Measurements from ENCODE around the gene PTGES. TPM values are rescaled to one million over a fixed set of nuclear protein-coding genes. Genes with fewer than 3 reads are reported as not detected.

The PTGES gene
- total RNA-seq, 1 experiment from 2014 or later: 74.0 TPM

DNA sequence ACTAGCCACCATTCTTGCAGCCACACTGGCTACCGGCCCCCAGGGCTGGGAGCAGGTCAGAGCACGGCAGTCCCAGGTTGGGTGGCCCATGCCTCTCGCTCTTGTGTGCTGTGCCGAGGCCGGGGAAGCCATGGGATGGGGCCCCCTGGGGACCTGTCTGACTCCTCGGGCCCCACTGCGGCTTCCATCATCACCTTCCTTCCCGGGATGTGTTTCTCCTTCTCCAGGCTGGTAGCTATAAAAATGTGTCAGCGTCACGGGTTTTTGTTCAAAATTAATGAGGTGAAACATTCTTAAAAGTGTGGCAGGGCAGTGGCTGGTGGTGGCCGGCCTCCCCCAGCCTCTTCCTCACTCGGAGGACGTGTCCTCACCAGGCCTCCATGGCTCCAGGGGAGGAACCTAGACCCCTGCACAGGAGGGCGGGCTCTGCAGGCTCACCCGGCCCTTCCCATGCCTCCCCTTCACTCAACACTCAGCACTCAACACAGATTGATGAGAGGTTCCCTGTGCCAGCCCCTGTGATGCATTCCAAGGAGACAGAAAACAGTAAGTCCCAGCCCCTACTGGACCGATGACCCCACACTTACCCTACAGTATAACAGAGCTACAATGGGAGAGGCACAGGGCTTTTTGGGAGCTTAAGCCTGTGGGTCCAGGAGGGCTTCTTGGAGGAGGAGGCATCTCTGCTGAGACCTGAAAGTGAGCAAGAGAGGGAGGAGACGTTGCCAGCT lies 43.2 kb downstream of the PTGES start:
- Mint-ChIP-seq H3K4me3 (ENCODE audit: unreplicated experiment) (no peak overlapping the region), H3K4me1 (ENCODE audit: insufficient read depth, unreplicated experiment) (no peaks in the 10 kb centered on the region), H3K27me3 (ENCODE audit: insufficient read depth, unreplicated experiment) (no peaks in the 10 kb centered on the region), H3K9me3 (ENCODE audit: unreplicated experiment) (no peaks in the 10 kb centered on the region), H3K27ac (ENCODE audit: low read depth, unreplicated experiment) (no peak overlapping the region), H3K36me3 (ENCODE audit: insufficient read depth, unreplicated experiment) (peaks cover 4% of the 10 kb centered on the region)
- TF ChIP-seq CTCF (IDR thresholded peaks at IDR 0.05; ENCODE audit: unreplicated experiment): no peak
- BruUV-seq (replicated peaks): no TSS peak
- POLR2A ChIA-PET: interaction anchor here (0.6 to 0.7 kb wide), 2 partner anchors 79 to 467 kb away, joined by 3 read pairs; no protein-coding TSS in a partner anchor
- intact Hi-C loops (cut with micrococcal nuclease): no loop called here
- CTCF ChIA-PET: no interaction called here
- no peak for DNase-seq (ENCODE audit: unreplicated experiment)

DNA sequence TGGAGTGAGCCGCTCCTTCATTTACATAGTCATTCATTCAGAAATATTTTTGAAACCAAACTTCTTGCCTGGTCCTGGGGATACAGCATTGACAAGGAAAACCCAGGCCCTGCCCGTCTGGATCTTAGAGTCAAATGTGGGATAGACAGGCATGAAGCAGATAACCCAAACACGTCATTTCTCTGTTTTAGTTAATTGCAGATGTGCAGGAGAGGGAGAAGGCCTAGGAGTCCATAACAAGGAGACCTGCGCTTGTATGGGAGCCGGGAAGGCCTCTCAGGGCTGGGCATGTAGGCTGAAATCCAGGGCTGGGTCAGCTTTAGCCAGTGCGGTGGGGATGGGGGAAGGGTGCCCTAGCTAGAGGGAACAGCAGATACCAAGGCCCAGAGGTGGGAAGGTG lies 44.0 kb downstream of the PTGES start:
- H3K27ac Mint-ChIP-seq (ENCODE audit: low read depth, unreplicated experiment): no peak overlapping the region
- POLR2A ChIA-PET: interaction anchor here (0.7 kb wide), 2 partner anchors 16 to 377 kb away, joined by 3 read pairs; no protein-coding TSS in a partner anchor
- no TSS peak for BruUV-seq (replicated peaks)
- H3K36me3 Mint-ChIP-seq (ENCODE audit: insufficient read depth, unreplicated experiment): peaks cover 4% of the 10 kb centered on the region
- no peaks in the 10 kb centered on the region for H3K4me1 Mint-ChIP-seq (ENCODE audit: insufficient read depth, unreplicated experiment)
- no peak for DNase-seq (ENCODE audit: unreplicated experiment)
- H3K27me3 Mint-ChIP-seq (ENCODE audit: insufficient read depth, unreplicated experiment): no peaks in the 10 kb centered on the region
- CTCF ChIA-PET: no interaction called here
- intact Hi-C loops (cut with micrococcal nuclease): no loop called here
- H3K4me3 Mint-ChIP-seq (ENCODE audit: unreplicated experiment): no peak overlapping the region
- no peaks in the 10 kb centered on the region for H3K9me3 Mint-ChIP-seq (ENCODE audit: unreplicated experiment)
- no peak for TF ChIP-seq CTCF (IDR thresholded peaks at IDR 0.05; ENCODE audit: unreplicated experiment)

- POLR2A ChIA-PET: no interaction called here
- Mint-ChIP-seq H3K4me1 (ENCODE audit: insufficient read depth, unreplicated experiment) (no peaks in the 10 kb centered on the region), H3K36me3 (ENCODE audit: insufficient read depth, unreplicated experiment) (peaks cover 4% of the 10 kb centered on the region), H3K9me3 (ENCODE audit: unreplicated experiment) (no peaks in the 10 kb centered on the region), H3K27me3 (ENCODE audit: insufficient read depth, unreplicated experiment) (no peaks in the 10 kb centered on the region), H3K4me3 (ENCODE audit: unreplicated experiment) (no peak overlapping the region), H3K27ac (ENCODE audit: low read depth, unreplicated experiment) (no peak overlapping the region)
- CTCF ChIA-PET: no interaction called here
- DNase-seq (ENCODE audit: unreplicated experiment): no peak
- intact Hi-C loops (cut with micrococcal nuclease): no loop called here
- no TSS peak for BruUV-seq (replicated peaks)
- TF ChIP-seq CTCF (IDR thresholded peaks at IDR 0.05; ENCODE audit: unreplicated experiment): no peak
These were observed 48.0 kb downstream of the PTGES start for GRCh38 chr9:129704807-129705206.

DNA sequence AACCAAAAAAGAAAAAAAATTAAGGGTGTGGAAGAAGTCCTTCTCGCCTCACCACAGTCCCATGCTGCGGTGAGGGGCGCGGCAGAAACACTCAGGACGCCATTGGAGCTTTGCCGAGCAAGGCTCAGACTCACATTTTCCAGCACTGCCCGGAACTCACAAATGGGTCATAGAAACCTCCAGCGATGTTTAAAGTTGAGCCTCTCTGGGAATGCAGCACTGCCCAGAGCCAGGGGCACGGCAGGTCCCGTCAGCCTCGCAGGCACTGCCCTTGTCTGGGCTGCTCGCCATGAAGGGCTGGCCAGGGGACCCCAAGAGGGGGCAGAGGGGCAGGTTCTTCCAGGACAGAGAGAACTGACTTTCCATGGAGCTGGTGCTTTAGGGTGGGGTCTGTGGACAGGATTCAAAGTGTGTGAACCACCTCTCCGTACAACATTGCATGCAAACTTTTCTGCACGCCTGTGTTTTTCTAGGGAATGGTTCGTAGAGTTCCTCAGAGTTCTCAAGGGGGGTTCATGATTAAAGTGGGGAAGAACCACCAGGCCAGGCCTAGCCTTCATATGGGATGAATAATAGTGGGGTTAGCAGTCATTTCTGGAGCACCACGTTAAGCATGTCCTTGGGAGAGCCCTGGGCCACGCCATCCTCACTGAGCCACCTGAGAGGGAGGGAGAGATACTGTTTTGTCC lies 49.0 kb downstream of the PTGES start:
- ChIA-PET POLR2A (no interaction called here), CTCF (interaction anchor here (1.9 kb wide), 1 partner anchor 80 kb away, joined by 8 read pairs; no protein-coding TSS in a partner anchor)
- no TSS peak for BruUV-seq (replicated peaks)
- Mint-ChIP-seq H3K4me3 (ENCODE audit: unreplicated experiment) (no peak overlapping the region), H3K4me1 (ENCODE audit: insufficient read depth, unreplicated experiment) (no peaks in the 10 kb centered on the region), H3K36me3 (ENCODE audit: insufficient read depth, unreplicated experiment) (peaks cover 4% of the 10 kb centered on the region), H3K27ac (ENCODE audit: low read depth, unreplicated experiment) (no peak overlapping the region), H3K27me3 (ENCODE audit: insufficient read depth, unreplicated experiment) (no peaks in the 10 kb centered on the region), H3K9me3 (ENCODE audit: unreplicated experiment) (no peaks in the 10 kb centered on the region)
- DNase-seq (ENCODE audit: unreplicated experiment): no peak
- intact Hi-C loops (cut with micrococcal nuclease): no loop called here
- TF ChIP-seq CTCF (IDR thresholded peaks at IDR 0.05; ENCODE audit: unreplicated experiment): no peak
